Measurements from ENCODE around the gene FEZ2. TPM values are rescaled to one million over a fixed set of nuclear protein-coding genes. Genes with fewer than 3 reads are reported as not detected.

The FEZ2 gene
- total and polyA plus RNA-seq, 12 donors, result 16.4 to 51.7 (median 40.6) TPM

GRCh38 chr2:36536776-36537175 is 61.2 kb downstream of the FEZ2 start:
- H3K9me3 ChIP-seq, result no peaks in the 10 kb centered on the region
- H3K4me3 ChIP-seq, result no peak overlapping the region
- no peak for DNase-seq
- no peaks in the 10 kb centered on the region for H3K27me3 ChIP-seq
- peaks cover 0 to 75% (median 16%) of the 10 kb centered on the region in 9 donors for H3K36me3 ChIP-seq
- intact Hi-C loops (cut with DNase I), result loop anchor here in 2 of 10 donors (10.0 kb wide), 1 partner anchor 128 kb away; no protein-coding TSS in a partner anchor
- peaks cover 0 to 25% (median 9%) of the 10 kb centered on the region in 9 donors for H3K4me1 ChIP-seq
- no peak for ATAC-seq
- no peak overlapping the region for H3K27ac ChIP-seq
- 61 to 76% methylated on average over 3 of the region's 3 CpGs for WGBS, 2 donors
- TF ChIP-seq CTCF (IDR thresholded peaks at IDR 0.05), result no peak

- intact Hi-C loops (cut with DNase I), result loop anchor here in 2 of 10 donors (10.0 kb wide), 1 partner anchor 130 kb away; no protein-coding TSS in a partner anchor
These were observed 62.9 kb downstream of the FEZ2 start for GRCh38 chr2:36535099-36535498.

GRCh38 chr2:36534275-36534799 is 63.6 kb downstream of the FEZ2 start:
- peaks cover 0 to 54% (median 11%) of the 10 kb centered on the region in 9 donors for H3K36me3 ChIP-seq
- intact Hi-C loops (cut with DNase I), result loop anchor here in 2 of 10 donors (10.0 kb wide), 1 partner anchor 130 kb away; no protein-coding TSS in a partner anchor
- peak overlapping the region in 2 of 10 donors; percentile 10 to 54 for H3K27ac ChIP-seq

More at GRCh38 chr2:36535099-36535498, 62.9 kb downstream of the FEZ2 start:
- Histone ChIP-seq H3K27me3 (no peaks in the 10 kb centered on the region), H3K27ac (no peak overlapping the region), H3K36me3 (peaks cover 0 to 62% (median 11%) of the 10 kb centered on the region in 9 donors), H3K9me3 (no peaks in the 10 kb centered on the region), H3K4me1 (peaks cover 4 to 30% (median 16%) of the 10 kb centered on the region in 9 donors), H3K4me3 (no peak overlapping the region)
- 94 to 97% methylated on average over 2 of the region's 2 CpGs for WGBS, 2 donors
- ATAC-seq (no peak), DNase-seq (no peak)
- no peak for TF ChIP-seq CTCF (IDR thresholded peaks at IDR 0.05)

GRCh38 chr2:36530983-36531354 is 67.0 kb downstream of the FEZ2 start:
- TF ChIP-seq CTCF (IDR thresholded peaks at IDR 0.05), result peak in 7 of 9 donors; percentile 22 to 48 (median 38)
- Histone ChIP-seq H3K4me1 (peaks cover 4 to 40% (median 20%) of the 10 kb centered on the region in 9 donors), H3K4me3 (no peak overlapping the region), H3K36me3 (peaks cover 0 to 32% (median 0%) of the 10 kb centered on the region in 9 donors), H3K27ac (peak overlapping the region in 6 of 10 donors; percentile 46 to 62 (median 56)), H3K9me3 (no peaks in the 10 kb centered on the region), H3K27me3 (no peaks in the 10 kb centered on the region)
- DNase-seq (peak in 1 of 2 donors; percentile 60), ATAC-seq (peak in 7 of 8 donors; percentile 83 to 95 (median 90))
- 40 to 42% methylated on average over 3 of the region's 3 CpGs for whole genome bisulfite sequencing, 2 donors
- intact Hi-C loops (cut with DNase I), result loop anchor here in 2 of 10 donors (10.0 kb wide), 1 partner anchor 134 kb away; no protein-coding TSS in a partner anchor

More at GRCh38 chr2:36534275-36534799, 63.6 kb downstream of the FEZ2 start:
- Histone ChIP-seq H3K9me3 (no peaks in the 10 kb centered on the region), H3K4me3 (no peak overlapping the region), H3K27me3 (no peaks in the 10 kb centered on the region), H3K4me1 (peaks cover 4 to 37% (median 24%) of the 10 kb centered on the region in 9 donors)
- no peak for ATAC-seq
- TF ChIP-seq CTCF (IDR thresholded peaks at IDR 0.05), result no peak
- DNase-seq, result no peak

Measured in heart right ventricle (tissue), 16 donors.